Measurements from ENCODE around the gene SARNP. TPM values are rescaled to one million over a fixed set of nuclear protein-coding genes. Genes with fewer than 3 reads are reported as not detected.

Gene SARNP
- total RNA-seq, 4 donors from 2014 or later, result 38.0 to 50.7 (median 45.0) TPM

GRCh38 chr12:55718624-55719275 is 98.8 kb downstream of the SARNP start:
- 64% methylated on average over 4 of the region's 4 CpGs; no CpG with 5 or more reads in 1 of the 2 donors for WGBS, 2 donors (ENCODE audit: low coverage in 1 of 2)
- Histone ChIP-seq H3K27ac (peak overlapping the region; percentile 97 to 99 (median 99)), H3K27me3 (no peaks in the 10 kb centered on the region), H3K36me3 (no peaks in the 10 kb centered on the region), H3K9me3 (no peaks in the 10 kb centered on the region), H3K4me1 (peaks cover 43 to 84% (median 68%) of the 10 kb centered on the region in 4 donors), H3K4me3 (peak overlapping the region in 1 of 4 donors; percentile 10)
- in situ Hi-C loops (cut with MboI; ENCODE audit: low pct_ligation_motif_present in 1 of 4, low pct_unique_long_range_greater_than_20kb in 1 of 4, low sequenced_read_pairs in 3 of 4) (no loop called here), intact Hi-C loops (cut with DNase I; ENCODE audit: low total_unique reads) (no loop called here)
- TF ChIP-seq CTCF (IDR thresholded peaks at IDR 0.05) (no peak), POLR2AphosphoS5 (IDR thresholded peaks at IDR 0.05) (no peak), POLR2A (IDR thresholded peaks at IDR 0.05) (no peak), EP300 (IDR thresholded peaks at IDR 0.05; ENCODE audit: low read depth) (no peak)
- no peak for DNase-seq

GRCh38 chr12:55718015-55718414 is 99.5 kb downstream of the SARNP start:
- Histone ChIP-seq H3K27me3 (no peaks in the 10 kb centered on the region), H3K4me3 (peak overlapping the region in 1 of 4 donors; percentile 10), H3K9me3 (no peaks in the 10 kb centered on the region), H3K36me3 (no peaks in the 10 kb centered on the region), H3K4me1 (peaks cover 38 to 76% (median 65%) of the 10 kb centered on the region in 4 donors), H3K27ac (peak overlapping the region; percentile 97 to 99 (median 99))
- in situ Hi-C loops (cut with MboI; ENCODE audit: low pct_ligation_motif_present in 1 of 4, low pct_unique_long_range_greater_than_20kb in 1 of 4, low sequenced_read_pairs in 3 of 4), result no loop called here
- no peak for DNase-seq
- 25 to 29% methylated on average over 4 of the region's 4 CpGs for WGBS, 2 donors (ENCODE audit: low coverage in 1 of 2)
- intact Hi-C loops (cut with DNase I; ENCODE audit: low total_unique reads), result no loop called here
- TF ChIP-seq POLR2AphosphoS5 (IDR thresholded peaks at IDR 0.05) (no peak), EP300 (IDR thresholded peaks at IDR 0.05; ENCODE audit: low read depth) (no peak), CTCF (IDR thresholded peaks at IDR 0.05) (no peak), POLR2A (IDR thresholded peaks at IDR 0.05) (no peak)

GRCh38 chr12:55717011-55718007 is 100.2 kb downstream of the SARNP start:
- Histone ChIP-seq H3K4me3 (peak overlapping the region; percentile 69 to 93 (median 80)), H3K27me3 (no peaks in the 10 kb centered on the region), H3K36me3 (no peaks in the 10 kb centered on the region), H3K4me1 (peaks cover 38 to 69% (median 59%) of the 10 kb centered on the region in 4 donors), H3K9me3 (no peaks in the 10 kb centered on the region), H3K27ac (peak overlapping the region; percentile 97 to 99 (median 99))
- in situ Hi-C loops (cut with MboI; ENCODE audit: low pct_ligation_motif_present in 1 of 4, low pct_unique_long_range_greater_than_20kb in 1 of 4, low sequenced_read_pairs in 3 of 4) (no loop called here), intact Hi-C loops (cut with DNase I; ENCODE audit: low total_unique reads) (no loop called here)
- DNase-seq, result peak; percentile 63
- no peak for TF ChIP-seq EP300 (IDR thresholded peaks at IDR 0.05; ENCODE audit: low read depth)
- peak in 1 of 3 donors; percentile 39 for TF ChIP-seq POLR2AphosphoS5 (IDR thresholded peaks at IDR 0.05)
- WGBS, 2 donors (ENCODE audit: low coverage in 1 of 2), result 29% methylated on average over 8 of the region's 8 CpGs; no CpG with 5 or more reads in 1 of the 2 donors

- H3K27ac ChIP-seq, result peak overlapping the region; percentile 97 to 99 (median 99)
- H3K36me3 ChIP-seq, result no peaks in the 10 kb centered on the region
- in situ Hi-C loops (cut with MboI; ENCODE audit: low pct_ligation_motif_present in 1 of 4, low pct_unique_long_range_greater_than_20kb in 1 of 4, low sequenced_read_pairs in 3 of 4) (no loop called here), intact Hi-C loops (cut with DNase I; ENCODE audit: low total_unique reads) (no loop called here)
- no peaks in the 10 kb centered on the region for H3K9me3 ChIP-seq
- TF ChIP-seq POLR2A (IDR thresholded peaks at IDR 0.05) (no peak), EP300 (IDR thresholded peaks at IDR 0.05; ENCODE audit: low read depth) (no peak), POLR2AphosphoS5 (IDR thresholded peaks at IDR 0.05) (no peak), CTCF (IDR thresholded peaks at IDR 0.05) (no peak)
- DNase-seq, result no peak
- WGBS, 2 donors (ENCODE audit: low coverage in 1 of 2), result 4% methylated on average over 13 of the region's 13 CpGs; no CpG with 5 or more reads in 1 of the 2 donors
- peaks cover 38 to 62% (median 52%) of the 10 kb centered on the region in 4 donors for H3K4me1 ChIP-seq
- no peaks in the 10 kb centered on the region for H3K27me3 ChIP-seq
- H3K4me3 ChIP-seq, result peak overlapping the region; percentile 69 to 93 (median 80)
Observed at GRCh38 chr12:55716582-55716957, 101.0 kb downstream of the SARNP start.

All from transverse colon (tissue), 4 donors.